Measurements from ENCODE around the gene ANKRD34A. TPM values are rescaled to one million over a fixed set of nuclear protein-coding genes. Genes with fewer than 3 reads are reported as not detected.

ANKRD34A gene
- total and polyA plus RNA-seq, 2 of the 13 experiments (the other 11 are each of a cell fraction or from before 2014, with no cell fraction given): 0.05 to 0.07 TPM

DNA sequence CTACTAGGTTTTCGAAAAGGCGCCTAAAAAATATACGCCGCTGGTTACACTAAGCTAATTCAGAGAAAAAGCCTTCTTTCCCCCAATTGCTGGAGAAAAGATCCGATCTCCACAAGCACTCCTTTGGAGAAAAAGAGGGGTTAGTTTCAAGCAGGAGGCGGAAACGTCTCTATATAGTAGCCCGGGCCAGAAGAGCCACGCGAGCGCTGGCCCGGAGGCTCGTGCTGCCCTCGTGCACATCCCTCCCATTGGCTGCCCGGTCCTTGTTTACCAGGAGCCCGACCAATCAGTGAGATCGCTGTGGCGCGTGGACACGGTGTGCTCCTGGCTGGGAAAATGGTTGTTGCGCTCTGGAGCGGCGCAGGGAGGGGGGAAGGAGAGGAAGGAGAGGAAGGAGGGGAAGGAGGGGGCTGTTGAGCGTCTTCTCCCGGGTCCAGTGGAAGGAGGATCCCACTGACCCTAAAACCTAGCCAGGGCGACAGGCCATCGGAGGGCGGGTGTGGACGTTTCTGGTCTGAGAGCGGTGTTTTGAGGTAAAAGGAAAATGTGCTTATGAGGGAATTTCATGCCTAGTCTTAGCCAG is 32.1 kb upstream of the ANKRD34A start, which contains the start of gene TXNIP (continued):
- TF ChIP-seq ZNF331 (CRISPR knock-in tag; IDR thresholded peaks at IDR 0.05) (peak; percentile 89), MTA1 (CRISPR knock-in tag; IDR thresholded peaks at IDR 0.05; ENCODE audit: borderline replicate concordance) (peak; percentile 67; the same call in 1 of the 2 replicates), ZBTB10 (CRISPR knock-in tag; IDR thresholded peaks at IDR 0.05; ENCODE audit: borderline replicate concordance) (no peak), BCL6 (CRISPR knock-in tag; IDR thresholded peaks at IDR 0.05) (peak; percentile 72), ZNF605 (CRISPR knock-in tag; IDR thresholded peaks at IDR 0.05) (peak; percentile 89; the same call in 1 of the 2 replicates), EP300 (IDR thresholded peaks at IDR 0.05; ENCODE audit: low read depth in 2 of 2, low read length in 2 of 2) (peak in 1 of 2 experiments; percentile 97; a peak in 3 of 4 replicates), EP300 (CRISPR knock-in tag; IDR thresholded peaks at IDR 0.05; ENCODE audit: borderline replicate concordance) (peak; percentile 99), ZBTB39 (CRISPR knock-in tag; IDR thresholded peaks at IDR 0.05) (0 out of 2 replicates have a peak, but pooled peaks have one; percentile 66), ZNF3 (CRISPR knock-in tag; IDR thresholded peaks at IDR 0.05) (no peak; the same call in 1 of the 2 replicates), JDP2 (CRISPR knock-in tag; IDR thresholded peaks at IDR 0.05; ENCODE audit: borderline replicate concordance) (no peak), ZNF639 (CRISPR knock-in tag; conservative IDR thresholded peaks at IDR 0.05) (0 out of 2 replicates have a peak, but pooled peaks have one; percentile 47), HOXD1 (CRISPR knock-in tag; IDR thresholded peaks at IDR 0.05) (peak; percentile 90), ZNF775 (CRISPR knock-in tag; IDR thresholded peaks at IDR 0.05; ENCODE audit: borderline replicate concordance) (0 out of 2 replicates have a peak, but pooled peaks have one; percentile 65), ZNF251 (CRISPR knock-in tag; IDR thresholded peaks at IDR 0.05) (no peak), CCAR2 (optimal IDR thresholded peaks at IDR 0.05; ENCODE audit: low read depth, low read length) (no peak), EHMT2 (IDR thresholded peaks at IDR 0.05; ENCODE audit: borderline replicate concordance, low read depth, low read length) (no peak), ARNTL (CRISPR knock-in tag; IDR thresholded peaks at IDR 0.05) (peak; percentile 96)
- TF ChIP-seq, protein P1, sequence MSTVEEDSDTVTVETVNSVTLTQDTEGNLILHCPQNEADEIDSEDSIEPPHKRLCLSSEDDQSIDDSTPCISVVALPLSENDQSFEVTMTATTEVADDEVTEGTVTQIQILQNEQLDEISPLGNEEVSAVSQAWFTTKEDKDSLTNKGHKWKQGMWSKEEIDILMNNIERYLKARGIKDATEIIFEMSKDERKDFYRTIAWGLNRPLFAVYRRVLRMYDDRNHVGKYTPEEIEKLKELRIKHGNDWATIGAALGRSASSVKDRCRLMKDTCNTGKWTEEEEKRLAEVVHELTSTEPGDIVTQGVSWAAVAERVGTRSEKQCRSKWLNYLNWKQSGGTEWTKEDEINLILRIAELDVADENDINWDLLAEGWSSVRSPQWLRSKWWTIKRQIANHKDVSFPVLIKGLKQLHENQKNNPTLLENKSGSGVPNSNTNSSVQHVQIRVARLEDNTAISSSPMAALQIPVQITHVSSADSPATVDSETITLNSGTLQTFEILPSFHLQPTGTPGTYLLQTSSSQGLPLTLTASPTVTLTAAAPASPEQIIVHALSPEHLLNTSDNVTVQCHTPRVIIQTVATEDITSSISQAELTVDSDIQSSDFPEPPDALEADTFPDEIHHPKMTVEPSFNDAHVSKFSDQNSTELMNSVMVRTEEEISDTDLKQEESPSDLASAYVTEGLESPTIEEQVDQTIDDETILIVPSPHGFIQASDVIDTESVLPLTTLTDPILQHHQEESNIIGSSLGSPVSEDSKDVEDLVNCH (CRISPR knock-in tag; IDR thresholded peaks at IDR 0.05): peak; percentile 77; the same call in 1 of the 2 replicates
- TF ChIP-seq, protein P2, sequence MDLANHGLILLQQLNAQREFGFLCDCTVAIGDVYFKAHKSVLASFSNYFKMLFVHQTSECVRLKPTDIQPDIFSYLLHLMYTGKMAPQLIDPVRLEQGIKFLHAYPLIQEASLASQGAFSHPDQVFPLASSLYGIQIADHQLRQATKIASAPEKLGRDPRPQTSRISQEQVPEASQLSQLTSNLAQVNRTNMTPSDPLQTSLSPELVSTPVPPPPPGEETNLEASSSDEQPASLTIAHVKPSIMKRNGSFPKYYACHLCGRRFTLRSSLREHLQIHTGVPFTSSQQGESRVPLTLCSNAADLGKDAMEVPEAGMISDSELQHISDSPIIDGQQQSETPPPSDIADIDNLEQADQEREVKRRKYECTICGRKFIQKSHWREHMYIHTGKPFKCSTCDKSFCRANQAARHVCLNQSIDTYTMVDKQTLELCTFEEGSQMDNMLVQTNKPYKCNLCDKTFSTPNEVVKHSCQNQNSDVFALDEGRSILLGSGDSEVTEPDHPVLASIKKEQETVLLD (CRISPR knock-in tag; IDR thresholded peaks at IDR 0.05; ENCODE audit: low read depth): no peak; the same call in 1 of the 2 replicates
